ENCODE results near the gene MRGPRD. TPM values are rescaled to one million over a fixed set of nuclear protein-coding genes. Genes with fewer than 3 reads are reported as not detected.

MRGPRD gene
- total RNA-seq, 2 experiments from 2014 or later: not detected

DNA sequence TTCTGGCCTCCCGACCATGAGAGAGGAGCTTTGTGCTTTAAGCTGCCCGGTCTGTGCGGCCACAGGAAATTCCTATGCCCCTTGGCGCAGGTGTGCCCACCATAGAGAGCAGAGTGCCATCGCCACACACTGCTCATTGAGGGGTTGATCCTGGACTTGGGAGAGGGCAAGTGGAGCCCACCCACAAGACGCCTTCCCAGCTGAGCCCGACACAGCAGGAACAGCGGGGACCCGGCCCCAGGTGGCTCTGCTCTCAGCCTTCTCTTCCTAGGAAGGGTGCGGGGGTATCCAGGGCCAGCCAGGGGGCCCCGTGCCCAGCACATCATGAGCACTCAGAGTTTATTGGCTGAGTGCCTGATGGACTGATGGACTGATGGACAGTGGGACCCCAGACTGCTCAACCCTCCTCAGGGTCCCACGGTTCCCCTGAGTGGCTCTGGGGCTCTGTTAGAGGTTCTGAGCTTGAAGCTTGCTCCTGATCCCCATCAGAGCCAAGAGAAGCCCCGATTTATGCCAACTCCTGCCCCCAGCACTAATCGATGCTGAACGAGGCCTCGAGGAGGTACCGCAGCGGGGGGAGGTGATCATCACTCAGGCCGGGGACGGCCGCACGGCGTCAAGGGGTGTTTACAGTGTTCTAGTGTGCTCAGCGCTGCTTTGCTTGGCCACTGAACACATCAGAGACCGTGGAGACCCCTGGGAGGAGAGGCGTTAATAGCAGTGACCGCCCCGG, 13.5 kb upstream of the MRGPRD start:
- no peak overlapping the region for H3K27ac Mint-ChIP-seq
- no peaks in the 10 kb centered on the region for H3K36me3 Mint-ChIP-seq (ENCODE audit: low read depth)
- H3K4me3 Mint-ChIP-seq: no peak overlapping the region
- peaks cover 12% of the 10 kb centered on the region for H3K27me3 Mint-ChIP-seq
- H3K4me1 Mint-ChIP-seq: peaks cover 5% of the 10 kb centered on the region
- CTCF ChIA-PET: interaction anchor here (0.6 kb wide), 1 partner anchor 10 kb away, joined by 3 read pairs; no protein-coding TSS in a partner anchor
- no peak for DNase-seq
- H3K9me3 Mint-ChIP-seq: no peaks in the 10 kb centered on the region
- POLR2A ChIA-PET: no interaction called here

DNA sequence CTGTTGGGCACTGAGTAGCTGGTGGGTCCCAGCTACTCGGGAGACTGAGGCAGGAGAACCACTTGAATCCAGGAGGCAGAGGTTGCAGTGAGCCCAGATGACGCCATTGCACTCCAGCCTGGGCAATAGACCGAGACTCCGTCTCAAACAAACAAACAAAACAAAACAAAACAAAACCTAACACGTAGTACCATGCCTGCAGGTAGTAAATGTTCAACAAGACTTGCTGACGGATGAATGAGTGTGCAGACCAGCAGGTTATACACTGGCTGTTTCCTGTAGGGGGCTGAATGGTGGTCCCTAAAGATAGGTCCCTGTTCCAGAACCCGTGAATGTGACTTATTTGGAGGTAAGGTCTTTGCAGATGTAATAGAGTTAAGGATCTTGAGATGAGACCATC, 12.8 kb upstream of the MRGPRD start:
- CTCF ChIA-PET: no interaction called here
- DNase-seq: no peak
- peaks cover 10% of the 10 kb centered on the region for H3K27me3 Mint-ChIP-seq
- H3K27ac Mint-ChIP-seq: no peak overlapping the region
- H3K4me3 Mint-ChIP-seq: no peak overlapping the region
- no peaks in the 10 kb centered on the region for H3K36me3 Mint-ChIP-seq (ENCODE audit: low read depth)
- POLR2A ChIA-PET: no interaction called here
- peaks cover 5% of the 10 kb centered on the region for H3K4me1 Mint-ChIP-seq
- no peaks in the 10 kb centered on the region for H3K9me3 Mint-ChIP-seq

GRCh38 chr11:68992743-68993255, 12.0 kb upstream of the MRGPRD start:
- H3K4me1 Mint-ChIP-seq: peaks cover 5% of the 10 kb centered on the region
- no peak overlapping the region for H3K27ac Mint-ChIP-seq
- no peak overlapping the region for H3K4me3 Mint-ChIP-seq
- no peak for DNase-seq
- ChIA-PET POLR2A (no interaction called here), CTCF (no interaction called here)
- no peaks in the 10 kb centered on the region for H3K36me3 Mint-ChIP-seq (ENCODE audit: low read depth)
- H3K27me3 Mint-ChIP-seq: peaks cover 14% of the 10 kb centered on the region
- H3K9me3 Mint-ChIP-seq: no peaks in the 10 kb centered on the region

GRCh38 chr11:68990995-68991780, 10.4 kb upstream of the MRGPRD start:
- Mint-ChIP-seq H3K36me3 (ENCODE audit: low read depth) (no peaks in the 10 kb centered on the region), H3K4me3 (no peak overlapping the region), H3K27ac (no peak overlapping the region), H3K9me3 (no peaks in the 10 kb centered on the region), H3K27me3 (peaks cover 27% of the 10 kb centered on the region), H3K4me1 (peaks cover 5% of the 10 kb centered on the region)
- DNase-seq: no peak
- POLR2A ChIA-PET: no interaction called here
- CTCF ChIA-PET: interaction anchor here (1.0 kb wide), 1 partner anchor 54 kb away, joined by 3 read pairs; no protein-coding TSS in a partner anchor

DNA sequence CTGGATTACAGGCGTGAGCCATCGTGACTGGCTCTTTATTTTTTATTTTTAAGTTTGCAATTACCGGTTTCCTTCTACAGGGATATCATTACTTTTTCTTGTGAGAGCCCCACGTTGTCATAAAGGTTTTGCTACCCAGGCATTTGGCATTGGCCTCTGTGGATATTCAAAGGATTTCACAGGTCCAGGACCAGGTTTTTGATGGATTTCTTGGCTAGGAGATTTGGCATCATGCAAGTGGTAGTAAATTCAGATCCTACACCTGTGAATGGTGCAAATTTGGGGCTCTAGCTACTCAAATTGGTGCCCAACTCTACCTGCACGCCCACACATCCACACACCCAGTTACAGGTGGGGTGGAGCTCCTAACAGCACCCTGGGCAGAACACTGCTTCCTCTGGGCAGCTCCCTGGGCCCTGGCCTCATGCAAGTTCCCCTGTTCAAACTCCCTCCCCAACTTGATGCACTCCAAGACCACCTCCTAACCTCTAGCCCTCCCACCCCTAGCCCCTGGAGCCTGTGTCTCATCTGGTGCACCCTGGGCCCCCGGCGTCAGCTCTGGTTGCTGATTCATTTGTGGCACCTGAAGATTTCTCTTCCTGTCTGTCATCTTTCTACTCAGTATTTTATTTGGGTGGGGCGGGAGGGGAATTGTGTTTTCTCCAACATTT, 9.3 kb upstream of the MRGPRD start:
- Mint-ChIP-seq H3K9me3 (no peaks in the 10 kb centered on the region), H3K4me1 (peaks cover 5% of the 10 kb centered on the region), H3K27ac (no peak overlapping the region), H3K27me3 (peaks cover 29% of the 10 kb centered on the region), H3K4me3 (no peak overlapping the region), H3K36me3 (ENCODE audit: low read depth) (no peaks in the 10 kb centered on the region)
- ChIA-PET CTCF (no interaction called here), POLR2A (no interaction called here)
- no peak for DNase-seq

- Mint-ChIP-seq H3K36me3 (ENCODE audit: low read depth) (no peaks in the 10 kb centered on the region), H3K27ac (no peak overlapping the region), H3K27me3 (peaks cover 33% of the 10 kb centered on the region), H3K4me3 (no peak overlapping the region), H3K4me1 (peaks cover 5% of the 10 kb centered on the region), H3K9me3 (no peaks in the 10 kb centered on the region)
- DNase-seq: no peak
- ChIA-PET POLR2A (no interaction called here), CTCF (no interaction called here)
Observed at GRCh38 chr11:68988491-68988890, 7.7 kb upstream of the MRGPRD start.

DNA sequence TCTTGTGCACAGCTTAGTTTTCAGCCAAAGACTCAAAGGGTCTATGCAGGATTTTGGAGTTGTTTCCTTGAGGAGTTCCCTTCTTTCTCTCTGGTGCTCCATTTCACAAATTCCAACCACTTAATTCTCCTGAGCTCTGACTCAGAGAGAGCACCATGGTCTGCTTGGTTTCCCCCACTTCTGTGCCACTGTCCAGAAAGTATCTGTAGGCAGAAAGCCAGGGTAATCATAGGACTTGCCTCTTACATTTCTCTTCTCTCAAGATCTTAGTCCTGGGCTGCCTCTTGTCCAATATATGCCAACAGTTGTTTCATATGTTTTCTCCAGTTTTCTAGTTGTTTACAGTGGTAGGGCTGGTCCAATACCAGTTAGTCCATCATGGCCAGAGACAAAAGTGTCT, 6.4 kb upstream of the MRGPRD start:
- Mint-ChIP-seq H3K27me3 (peaks cover 32% of the 10 kb centered on the region), H3K27ac (no peak overlapping the region), H3K36me3 (ENCODE audit: low read depth) (no peaks in the 10 kb centered on the region), H3K4me1 (peaks cover 5% of the 10 kb centered on the region), H3K9me3 (no peaks in the 10 kb centered on the region), H3K4me3 (no peak overlapping the region)
- ChIA-PET CTCF (no interaction called here), POLR2A (no interaction called here)
- DNase-seq: no peak

GRCh38 chr11:68983801-68984200, 3.0 kb upstream of the MRGPRD start:
- Mint-ChIP-seq H3K9me3 (no peaks in the 10 kb centered on the region), H3K36me3 (ENCODE audit: low read depth) (no peaks in the 10 kb centered on the region), H3K27me3 (peaks cover 28% of the 10 kb centered on the region), H3K4me3 (no peak overlapping the region), H3K4me1 (no peaks in the 10 kb centered on the region), H3K27ac (no peak overlapping the region)
- ChIA-PET POLR2A (no interaction called here), CTCF (no interaction called here)
- no peak for DNase-seq

GRCh38 chr11:68982134-68982533, 1.3 kb upstream of the MRGPRD start:
- ChIA-PET POLR2A (no interaction called here), CTCF (interaction anchor here (1.3 kb wide), 1 partner anchor 26 kb away, joined by 4 read pairs; no protein-coding TSS in a partner anchor)
- DNase-seq: no peak
- H3K4me3 Mint-ChIP-seq: no peak overlapping the region
- H3K9me3 Mint-ChIP-seq: no peaks in the 10 kb centered on the region
- no peaks in the 10 kb centered on the region for H3K36me3 Mint-ChIP-seq (ENCODE audit: low read depth)
- peaks cover 18% of the 10 kb centered on the region for H3K27me3 Mint-ChIP-seq
- no peaks in the 10 kb centered on the region for H3K4me1 Mint-ChIP-seq
- no peak overlapping the region for H3K27ac Mint-ChIP-seq

GRCh38 chr11:68979931-68980775, 633 bp downstream of the MRGPRD start:
- no peaks in the 10 kb centered on the region for H3K4me1 Mint-ChIP-seq
- no peak for DNase-seq
- ChIA-PET CTCF (no interaction called here), POLR2A (interaction anchor here (0.9 kb wide), 1 partner anchor 14 kb away, joined by 3 read pairs; no protein-coding TSS in a partner anchor)
- no peak overlapping the region for H3K4me3 Mint-ChIP-seq
- H3K36me3 Mint-ChIP-seq (ENCODE audit: low read depth): no peaks in the 10 kb centered on the region
- no peak overlapping the region for H3K27ac Mint-ChIP-seq
- no peaks in the 10 kb centered on the region for H3K9me3 Mint-ChIP-seq
- peaks cover 8% of the 10 kb centered on the region for H3K27me3 Mint-ChIP-seq

DNA sequence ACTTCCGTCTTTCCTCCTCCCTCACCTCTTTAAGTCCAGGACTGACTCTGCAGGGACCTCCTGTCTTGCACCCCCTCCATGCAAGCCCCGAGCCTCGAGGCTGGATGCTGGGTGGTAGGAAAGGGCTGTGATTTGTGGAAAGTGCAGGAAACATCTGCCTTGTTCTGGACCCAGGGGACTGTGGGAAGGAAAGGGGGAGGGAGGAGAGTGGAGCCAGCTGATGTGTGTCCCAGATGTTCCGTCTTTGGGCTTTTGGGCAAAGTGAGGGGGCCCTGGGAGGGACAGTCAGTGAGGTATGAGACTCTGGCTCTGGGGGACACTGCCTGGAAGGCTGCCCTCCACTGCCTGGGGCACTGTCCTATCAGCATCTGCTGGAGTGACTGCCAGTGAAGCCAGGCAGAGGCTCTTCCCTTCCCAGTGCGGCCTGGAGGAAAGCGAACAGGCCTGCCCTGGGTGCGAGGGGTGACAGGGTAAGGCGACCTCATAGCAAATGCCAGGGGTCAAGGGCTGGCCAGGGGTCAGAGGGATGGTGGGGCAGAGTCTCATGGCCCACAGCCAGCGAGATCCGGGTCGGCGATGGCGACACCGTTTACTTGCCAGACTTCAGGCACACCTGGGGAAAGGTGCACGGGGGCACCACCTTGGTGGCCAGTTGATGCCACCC, 1.7 kb downstream of the MRGPRD start:
- Mint-ChIP-seq H3K4me3 (no peak overlapping the region), H3K27ac (no peak overlapping the region)

GRCh38 chr11:68978626-68978930, 2.2 kb downstream of the MRGPRD start:
- ChIA-PET CTCF (no interaction called here), POLR2A (no interaction called here)
- Mint-ChIP-seq H3K36me3 (ENCODE audit: low read depth) (no peaks in the 10 kb centered on the region), H3K9me3 (no peaks in the 10 kb centered on the region), H3K27ac (no peak overlapping the region), H3K27me3 (peaks cover 4% of the 10 kb centered on the region), H3K4me1 (peaks cover 2% of the 10 kb centered on the region), H3K4me3 (no peak overlapping the region)
- DNase-seq: no peak

More for the DNA sequence above, 1.7 kb downstream of the MRGPRD start:
- CTCF ChIA-PET: no interaction called here
- Mint-ChIP-seq H3K9me3 (no peaks in the 10 kb centered on the region), H3K27me3 (peaks cover 5% of the 10 kb centered on the region), H3K4me1 (peaks cover 2% of the 10 kb centered on the region), H3K36me3 (ENCODE audit: low read depth) (no peaks in the 10 kb centered on the region)
- no peak for DNase-seq
- POLR2A ChIA-PET: no interaction called here
